Esophagus squamous epithelium (tissue), 5 donors: ENCODE data around the gene KCNMB1. TPM values are rescaled to one million over a fixed set of nuclear protein-coding genes. Genes with fewer than 3 reads are reported as not detected.
A peak's percentile ranks its signal among the peaks of the same experiment; 100 is the strongest.

Source experiments
- DNase-seq: peaks from one replicate; lab custom pipeline; 2025; lab: John Stamatoyannopoulos, UW
- H3K27ac ChIP-seq, 4 donors: fragments of 200-600 bp; sonication (generic); one replicate each; pipeline ENCODE4 v1.5.1; 2016 to 2019; ENCODE audit warnings: mild to moderate bottlenecking in 1 of 4
- H3K27me3 ChIP-seq, 4 donors: fragments of 200-600 bp; sonication (generic); 1 replicate in 3 of 4; 2 replicates in 1 of 4; pipeline versions ENCODE4 v1.5.1 to v1.6.0; 2017 to 2021; ENCODE audit warnings: antibody characterized with exemption in 1 of 4
- H3K36me3 ChIP-seq, 3 donors: fragments of 200-600 bp; sonication (generic); one replicate each; pipeline ENCODE4 v1.5.1; 2016 to 2019
- H3K4me1 ChIP-seq, 3 donors: fragments of 200-600 bp; sonication (generic); one replicate each; pipeline ENCODE4 v1.5.1; 2017 to 2019
- H3K4me3 ChIP-seq, 4 donors: fragments of 200-600 bp; sonication (generic); 1 replicate in 3 of 4; 2 replicates in 1 of 4; pipeline ENCODE4 v1.5.1; 2016 to 2019; ENCODE audit warnings: mild to moderate bottlenecking in 2 of 4, moderate library complexity in 1 of 4
- H3K9me3 ChIP-seq, 3 donors: fragments of 200-600 bp; sonication (generic); one replicate each; pipeline ENCODE4 v1.5.1; 2016 to 2019
- CTCF ChIP-seq, 6 experiments: fragments of 450-650 bp in 4 of 6; fragments of 200-600 bp in 2 of 6; sonication (generic) in 2 of 6; IDR thresholded peaks; one replicate each; pipeline ENCODE4 v1.5.1; 2016 to 2019; ENCODE audit warnings: antibody characterized with exemption in 6 of 6, mild to moderate bottlenecking in 4 of 6, moderate library complexity in 4 of 6
- POLR2A ChIP-seq, 4 donors: fragments of 450-650 bp; IDR thresholded peaks; one replicate each; pipeline ENCODE4 v1.6.1; 2017; ENCODE audit warnings: antibody characterized with exemption in 4 of 4, mild to moderate bottlenecking in 4 of 4, moderate library complexity in 3 of 4
- WGBS, 2 donors: methylation state at CpG; one replicate each; pipeline ENCODE4 v1.1.5; 2018; 5-methylcytosine and 5-hydroxymethylcytosine counted together
- intact Hi-C: fragments of 100-400 bp; cut with DNase I; formaldehyde crosslinking; loops from one replicate; pipeline ENCODE4 v1.15.0; 2022
- total RNA-seq, 4 donors: library from RNA; depleted of rRNA; stranded (reverse); fragments of >200 nt; gene quantifications; one replicate each; pipeline ENCODE4 v1.1.0, GENCODE V29; 2016
- donor health status: DM: yes; HTN: yes; CAD: no.

KCNMB1 gene
- total RNA-seq, 4 donors from 2014 or later: 0.38 to 9.3 (median 2.4) TPM

- 45 to 73% methylated on average over 3 to 7 of the region's 7 CpGs for WGBS, 2 donors
- Histone ChIP-seq H3K4me3 (no peak overlapping the region), H3K9me3 (no peaks in the 10 kb centered on the region), H3K27ac (no peak overlapping the region), H3K4me1 (peaks cover 0 to 4% (median 0%) of the 10 kb centered on the region in 3 donors), H3K36me3 (no peaks in the 10 kb centered on the region), H3K27me3 (peaks cover 0 to 43% (median 0%) of the 10 kb centered on the region in 4 donors)
- DNase-seq: no peak
- no peak for TF ChIP-seq CTCF (IDR thresholded peaks at IDR 0.05)
- no peak for TF ChIP-seq POLR2A (IDR thresholded peaks at IDR 0.05)
- intact Hi-C loops: loop anchor here (10.0 kb wide), 1 partner anchor 324 kb away; the partner anchor contains the start of gene FOXI1
These were observed 39.8 kb upstream of the KCNMB1 start for GRCh38 chr5:170429014-170429413.

- H3K4me1 ChIP-seq: peaks cover 0 to 4% (median 0%) of the 10 kb centered on the region in 3 donors
- intact Hi-C loops: loop anchor here (10.0 kb wide), 1 partner anchor 323 kb away; the partner anchor contains the start of gene FOXI1
- no peak overlapping the region for H3K27ac ChIP-seq
- WGBS, 2 donors: 30 to 44% methylated on average over 3 of the region's 4 CpGs
- H3K9me3 ChIP-seq: no peaks in the 10 kb centered on the region
- H3K4me3 ChIP-seq: no peak overlapping the region
- peaks cover 0 to 41% (median 0%) of the 10 kb centered on the region in 4 donors for H3K27me3 ChIP-seq
- DNase-seq: no peak
- TF ChIP-seq CTCF (IDR thresholded peaks at IDR 0.05) (no peak), POLR2A (IDR thresholded peaks at IDR 0.05) (no peak)
- H3K36me3 ChIP-seq: no peaks in the 10 kb centered on the region
These were observed 38.6 kb upstream of the KCNMB1 start for GRCh38 chr5:170427672-170428236.

- 82% methylated on average over 4 of the region's 6 CpGs; no CpG with 5 or more reads in 1 of the 2 donors for WGBS, 2 donors
- no peaks in the 10 kb centered on the region for H3K9me3 ChIP-seq
- H3K27ac ChIP-seq: no peak overlapping the region
- H3K4me1 ChIP-seq: peaks cover 0 to 4% (median 0%) of the 10 kb centered on the region in 3 donors
- H3K4me3 ChIP-seq: no peak overlapping the region
- H3K36me3 ChIP-seq: no peaks in the 10 kb centered on the region
- H3K27me3 ChIP-seq: peaks cover 0 to 38% (median 0%) of the 10 kb centered on the region in 4 donors
- intact Hi-C loops: loop anchor here (10.0 kb wide), 1 partner anchor 322 kb away; the partner anchor contains the start of gene FOXI1
- TF ChIP-seq CTCF (IDR thresholded peaks at IDR 0.05): no peak
- no peak for TF ChIP-seq POLR2A (IDR thresholded peaks at IDR 0.05)
- DNase-seq: no peak
These were observed 37.6 kb upstream of the KCNMB1 start for GRCh38 chr5:170426786-170427185.

- WGBS, 2 donors: 63 to 69% methylated on average over 1 to 3 of the region's 3 CpGs
- DNase-seq: no peak
These were observed 37.1 kb upstream of the KCNMB1 start for GRCh38 chr5:170426149-170426767.

More at GRCh38 chr5:170426149-170426767, 37.1 kb upstream of the KCNMB1 start:
- H3K27ac ChIP-seq: no peak overlapping the region
- no peaks in the 10 kb centered on the region for H3K36me3 ChIP-seq
- peak in 1 of 6 experiments; percentile 3 for TF ChIP-seq CTCF (IDR thresholded peaks at IDR 0.05)
- no peak for TF ChIP-seq POLR2A (IDR thresholded peaks at IDR 0.05)
- H3K4me3 ChIP-seq: no peak overlapping the region
- H3K9me3 ChIP-seq: no peaks in the 10 kb centered on the region
- intact Hi-C loops: loop anchor here (10.0 kb wide), 1 partner anchor 321 kb away; the partner anchor contains the start of gene FOXI1
- peaks cover 0 to 9% (median 0%) of the 10 kb centered on the region in 3 donors for H3K4me1 ChIP-seq
- peaks cover 0 to 33% (median 0%) of the 10 kb centered on the region in 4 donors for H3K27me3 ChIP-seq
